ENCODE results near the gene ERICH6B.

ERICH6B gene

GRCh38 chr13:45508776-45509175 lies 106.8 kb downstream of the ERICH6B start:
- peaks cover 3% of the 10 kb centered on the region for H3K4me1 ChIP-seq (ENCODE audit: insufficient read depth, low read length, severe bottlenecking)
- H2AFZ ChIP-seq (ENCODE audit: low read length): no peak overlapping the region
- H3K9me2 ChIP-seq (ENCODE audit: low read depth, low read length): no peaks in the 10 kb centered on the region
- no peak overlapping the region for H3K4me3 ChIP-seq (ENCODE audit: low read depth, low read length, poor library complexity, severe bottlenecking)
- no peak for TF ChIP-seq CTCF (IDR thresholded peaks at IDR 0.05; ENCODE audit: low read length)
- TF ChIP-seq EZH2 (IDR thresholded peaks at IDR 0.05; ENCODE audit: borderline replicate concordance, low read length): no peak
- H3K27me3 ChIP-seq (ENCODE audit: insufficient read depth, low read length): no peaks in the 10 kb centered on the region
- no peak overlapping the region for H3K4me2 ChIP-seq (ENCODE audit: low read length)
- no peaks in the 10 kb centered on the region for H3K9me3 ChIP-seq (ENCODE audit: low read length)
- H3K9ac ChIP-seq (ENCODE audit: low read length): no peak overlapping the region
- H3K36me3 ChIP-seq (ENCODE audit: insufficient read depth, low read length): peaks cover 60% of the 10 kb centered on the region
- no peaks in the 10 kb centered on the region for H3F3A ChIP-seq (ENCODE audit: insufficient read depth, low read length)
- H3K27ac ChIP-seq (ENCODE audit: low read depth, low read length, poor library complexity, severe bottlenecking): no peak overlapping the region
- no peaks in the 10 kb centered on the region for H3K79me2 ChIP-seq (ENCODE audit: insufficient read depth, low read length)
- H4K20me1 ChIP-seq (ENCODE audit: insufficient read depth, low read length): no peaks in the 10 kb centered on the region

GRCh38 chr13:45506811-45507210 lies 108.7 kb downstream of the ERICH6B start:
- no peaks in the 10 kb centered on the region for H4K20me1 ChIP-seq (ENCODE audit: insufficient read depth, low read length)
- H3K79me2 ChIP-seq (ENCODE audit: insufficient read depth, low read length): no peaks in the 10 kb centered on the region
- H3K9me2 ChIP-seq (ENCODE audit: low read depth, low read length): no peaks in the 10 kb centered on the region
- no peaks in the 10 kb centered on the region for H3K27me3 ChIP-seq (ENCODE audit: insufficient read depth, low read length)
- no peaks in the 10 kb centered on the region for H3F3A ChIP-seq (ENCODE audit: insufficient read depth, low read length)
- no peak overlapping the region for H3K4me3 ChIP-seq (ENCODE audit: low read depth, low read length, poor library complexity, severe bottlenecking)
- peaks cover 58% of the 10 kb centered on the region for H3K36me3 ChIP-seq (ENCODE audit: insufficient read depth, low read length)
- no peak overlapping the region for H3K27ac ChIP-seq (ENCODE audit: low read depth, low read length, poor library complexity, severe bottlenecking)
- H3K9ac ChIP-seq (ENCODE audit: low read length): no peak overlapping the region
- H3K9me3 ChIP-seq (ENCODE audit: low read length): no peaks in the 10 kb centered on the region
- H2AFZ ChIP-seq (ENCODE audit: low read length): no peak overlapping the region
- TF ChIP-seq CTCF (IDR thresholded peaks at IDR 0.05; ENCODE audit: low read length) (no peak), EZH2 (IDR thresholded peaks at IDR 0.05; ENCODE audit: borderline replicate concordance, low read length) (no peak)
- H3K4me2 ChIP-seq (ENCODE audit: low read length): no peak overlapping the region
- peaks cover 3% of the 10 kb centered on the region for H3K4me1 ChIP-seq (ENCODE audit: insufficient read depth, low read length, severe bottlenecking)

GRCh38 chr13:45503658-45504057 lies 111.9 kb downstream of the ERICH6B start:
- Histone ChIP-seq H3K4me3 (ENCODE audit: low read depth, low read length, poor library complexity, severe bottlenecking) (no peak overlapping the region), H3K9me2 (ENCODE audit: low read depth, low read length) (no peaks in the 10 kb centered on the region), H3K9me3 (ENCODE audit: low read length) (no peaks in the 10 kb centered on the region), H3K27me3 (ENCODE audit: insufficient read depth, low read length) (no peaks in the 10 kb centered on the region), H3K36me3 (ENCODE audit: insufficient read depth, low read length) (peaks cover 58% of the 10 kb centered on the region), H3K9ac (ENCODE audit: low read length) (no peak overlapping the region), H3K4me1 (ENCODE audit: insufficient read depth, low read length, severe bottlenecking) (peaks cover 2% of the 10 kb centered on the region), H3K4me2 (ENCODE audit: low read length) (no peak overlapping the region), H3K79me2 (ENCODE audit: insufficient read depth, low read length) (no peaks in the 10 kb centered on the region), H3F3A (ENCODE audit: insufficient read depth, low read length) (no peaks in the 10 kb centered on the region), H3K27ac (ENCODE audit: low read depth, low read length, poor library complexity, severe bottlenecking) (no peak overlapping the region), H4K20me1 (ENCODE audit: insufficient read depth, low read length) (no peaks in the 10 kb centered on the region), H2AFZ (ENCODE audit: low read length) (no peak overlapping the region)
- TF ChIP-seq CTCF (IDR thresholded peaks at IDR 0.05; ENCODE audit: low read length) (no peak), EZH2 (IDR thresholded peaks at IDR 0.05; ENCODE audit: borderline replicate concordance, low read length) (no peak)

All from OCI-LY1 (cell line).